KOPT-K1 (cell line): ENCODE results near the gene DTD1.

Source experiments
- H3K27ac ChIP-seq: fragments of 200-600 bp; sonication (generic); 2 replicates; pipeline ENCODE4 v1.5.1; 2016; ENCODE audit warnings: antibody characterized with exemption, mild to moderate bottlenecking, low read depth, low read length; ENCODE audit not compliant: poor library complexity, severe bottlenecking
- H3K36me3 ChIP-seq: fragments of 200-600 bp; sonication (generic); 2 replicates; pipeline ENCODE4 v1.5.1; 2017; ENCODE audit warnings: antibody characterized with exemption, mild to moderate bottlenecking, low read length, moderate library complexity; ENCODE audit not compliant: insufficient read depth
- H3K9me3 ChIP-seq: fragments of 200-600 bp; sonication (generic); 2 replicates; pipeline ENCODE4 v1.5.1; 2017; ENCODE audit warnings: antibody characterized with exemption, low read length, mild to moderate bottlenecking; ENCODE audit not compliant: insufficient read depth, poor library complexity, severe bottlenecking

Gene DTD1

GRCh38 chr20:18634501-18634900 lies 46.6 kb downstream of the DTD1 start:
- Histone ChIP-seq H3K36me3 (no peaks in the 10 kb centered on the region), H3K9me3 (no peaks in the 10 kb centered on the region), H3K27ac (no peak overlapping the region)

- no peaks in the 10 kb centered on the region for H3K36me3 ChIP-seq
- no peak overlapping the region for H3K27ac ChIP-seq
- H3K9me3 ChIP-seq = no peaks in the 10 kb centered on the region
These were observed 47.5 kb downstream of the DTD1 start for GRCh38 chr20:18635380-18635779.

GRCh38 chr20:18637224-18637623 lies 49.4 kb downstream of the DTD1 start:
- Histone ChIP-seq H3K36me3 (no peaks in the 10 kb centered on the region), H3K27ac (no peak overlapping the region), H3K9me3 (no peaks in the 10 kb centered on the region)

- no peaks in the 10 kb centered on the region for H3K9me3 ChIP-seq
- H3K27ac ChIP-seq = no peak overlapping the region
- H3K36me3 ChIP-seq = no peaks in the 10 kb centered on the region
These were observed 50.9 kb downstream of the DTD1 start for GRCh38 chr20:18638768-18639167.

GRCh38 chr20:18639501-18639979 lies 51.7 kb downstream of the DTD1 start:
- Histone ChIP-seq H3K9me3 (no peaks in the 10 kb centered on the region), H3K27ac (no peak overlapping the region), H3K36me3 (no peaks in the 10 kb centered on the region)

GRCh38 chr20:18645196-18645745 lies 57.4 kb downstream of the DTD1 start:
- Histone ChIP-seq H3K36me3 (no peaks in the 10 kb centered on the region), H3K27ac (no peak overlapping the region), H3K9me3 (no peaks in the 10 kb centered on the region)

- Histone ChIP-seq H3K27ac (no peak overlapping the region), H3K36me3 (no peaks in the 10 kb centered on the region), H3K9me3 (no peaks in the 10 kb centered on the region)
These were observed 58.0 kb downstream of the DTD1 start for GRCh38 chr20:18645851-18646250.

GRCh38 chr20:18647777-18648176 lies 59.9 kb downstream of the DTD1 start:
- H3K27ac ChIP-seq = no peak overlapping the region
- H3K36me3 ChIP-seq = no peaks in the 10 kb centered on the region
- H3K9me3 ChIP-seq = no peaks in the 10 kb centered on the region

- H3K9me3 ChIP-seq = no peaks in the 10 kb centered on the region
- H3K36me3 ChIP-seq = no peaks in the 10 kb centered on the region
- H3K27ac ChIP-seq = no peak overlapping the region
These were observed 62.4 kb downstream of the DTD1 start for GRCh38 chr20:18650224-18650623.

GRCh38 chr20:18653736-18654447 lies 66.0 kb downstream of the DTD1 start:
- H3K36me3 ChIP-seq = no peaks in the 10 kb centered on the region
- no peaks in the 10 kb centered on the region for H3K9me3 ChIP-seq

GRCh38 chr20:18654448-18654773 lies 66.6 kb downstream of the DTD1 start:
- Histone ChIP-seq H3K36me3 (no peaks in the 10 kb centered on the region), H3K27ac (no peak overlapping the region), H3K9me3 (no peaks in the 10 kb centered on the region)

More at GRCh38 chr20:18653736-18654447, 66.0 kb downstream of the DTD1 start:
- no peak overlapping the region for H3K27ac ChIP-seq

GRCh38 chr20:18657575-18657974 lies 69.7 kb downstream of the DTD1 start:
- no peaks in the 10 kb centered on the region for H3K9me3 ChIP-seq
- H3K27ac ChIP-seq = no peak overlapping the region
- H3K36me3 ChIP-seq = no peaks in the 10 kb centered on the region

GRCh38 chr20:18662279-18663040 lies 74.6 kb downstream of the DTD1 start:
- Histone ChIP-seq H3K36me3 (no peaks in the 10 kb centered on the region), H3K9me3 (no peaks in the 10 kb centered on the region), H3K27ac (no peak overlapping the region)

- Histone ChIP-seq H3K36me3 (no peaks in the 10 kb centered on the region), H3K27ac (no peak overlapping the region), H3K9me3 (no peaks in the 10 kb centered on the region)
These were observed 76.1 kb downstream of the DTD1 start for GRCh38 chr20:18663932-18664331.

- Histone ChIP-seq H3K27ac (no peak overlapping the region), H3K36me3 (no peaks in the 10 kb centered on the region), H3K9me3 (no peaks in the 10 kb centered on the region)
These were observed 77.3 kb downstream of the DTD1 start for GRCh38 chr20:18665135-18665534.
